ENCODE data around the gene AP2B1.
"Not testable (repeated sequence)": the region's sequence is repeated elsewhere in the genome, so short reads cannot be mapped to it uniquely, and the experiment has no call there.

Gene AP2B1

DNA sequence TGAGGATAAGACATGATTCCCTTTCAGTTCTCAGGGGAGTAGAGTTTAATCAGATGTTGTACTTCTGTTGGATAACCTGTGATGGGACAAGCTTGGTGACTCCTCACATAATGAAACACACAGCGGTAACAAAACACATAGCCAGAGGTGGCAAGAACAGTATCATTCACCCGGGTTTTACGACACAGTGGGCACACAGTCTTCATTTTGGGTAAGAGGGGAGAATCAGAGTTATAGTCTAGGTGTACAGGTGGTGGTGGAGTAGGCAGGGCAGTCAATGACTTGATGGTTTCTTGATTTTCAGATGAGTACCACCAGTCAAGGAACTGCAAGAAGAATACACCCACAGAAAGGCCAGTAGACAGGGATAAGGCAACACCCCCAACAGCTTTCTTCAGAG, 11.4 kb upstream of the AP2B1 start:
- DNase-seq: no peak

DNA sequence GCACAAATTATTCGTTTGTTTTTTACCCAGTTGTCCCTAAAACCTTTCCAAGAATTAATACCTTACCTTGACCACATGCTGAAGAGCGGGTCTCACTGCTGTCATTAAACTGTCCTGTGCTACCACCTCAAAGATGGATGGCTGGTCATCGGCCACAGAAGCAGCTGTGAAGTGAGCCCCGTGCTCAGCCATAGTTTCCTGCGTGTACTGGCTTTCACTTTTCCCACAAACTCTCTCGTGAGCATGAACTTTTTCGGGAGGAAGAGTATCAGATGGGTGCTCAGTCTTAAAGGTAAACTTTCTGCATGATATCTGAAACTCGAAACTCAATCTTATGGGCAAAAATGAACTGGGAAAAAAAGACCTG, 9.3 kb upstream of the AP2B1 start:
- DNase-seq: peak in 2 of 58 donors; percentile 5 to 35

DNA sequence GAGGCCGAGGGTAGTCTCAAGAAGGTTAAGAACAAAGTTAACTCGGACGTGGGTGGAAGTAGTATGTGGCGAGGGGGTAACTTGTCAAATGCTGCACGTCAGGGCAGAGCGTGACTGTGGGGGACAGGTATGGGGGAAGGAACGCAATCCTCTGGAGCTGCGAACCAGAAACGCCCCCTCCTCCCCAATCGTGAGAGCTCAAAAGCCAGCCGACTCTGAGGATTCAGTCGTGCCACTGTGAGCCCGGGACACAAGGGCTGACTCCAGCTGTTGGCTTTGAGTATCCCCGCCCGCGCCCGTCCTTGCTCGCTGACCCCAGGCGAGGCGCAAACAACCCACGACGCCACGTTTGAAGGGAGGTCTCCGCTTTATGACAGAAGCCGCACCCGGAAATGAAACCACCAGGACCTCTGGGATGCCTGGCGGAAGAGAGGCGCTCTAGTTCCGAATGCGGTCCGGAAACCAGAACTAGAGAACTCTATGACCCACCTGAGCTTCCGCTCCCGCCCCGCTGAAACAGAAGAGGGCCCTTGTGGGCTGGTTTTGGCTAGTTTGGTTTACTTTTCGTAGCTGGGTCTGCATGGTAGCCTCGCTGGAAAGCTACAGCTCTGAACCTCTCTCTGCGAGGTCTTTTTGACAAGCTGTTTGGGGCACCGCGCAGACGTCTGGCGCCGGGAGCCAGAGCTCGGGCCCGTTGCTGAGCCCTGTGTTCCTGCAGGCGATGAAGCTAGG, 8.8 kb upstream of the AP2B1 start, which contains the start of gene PEX12:
Gene PEX12 (minus strand): TSS at position 375 of the 732 bp plus-strand sequence. CDS start 550 bp downstream, outside the sequence.
- DNase-seq: peak; percentile 50 to 97 (median 90)

DNA sequence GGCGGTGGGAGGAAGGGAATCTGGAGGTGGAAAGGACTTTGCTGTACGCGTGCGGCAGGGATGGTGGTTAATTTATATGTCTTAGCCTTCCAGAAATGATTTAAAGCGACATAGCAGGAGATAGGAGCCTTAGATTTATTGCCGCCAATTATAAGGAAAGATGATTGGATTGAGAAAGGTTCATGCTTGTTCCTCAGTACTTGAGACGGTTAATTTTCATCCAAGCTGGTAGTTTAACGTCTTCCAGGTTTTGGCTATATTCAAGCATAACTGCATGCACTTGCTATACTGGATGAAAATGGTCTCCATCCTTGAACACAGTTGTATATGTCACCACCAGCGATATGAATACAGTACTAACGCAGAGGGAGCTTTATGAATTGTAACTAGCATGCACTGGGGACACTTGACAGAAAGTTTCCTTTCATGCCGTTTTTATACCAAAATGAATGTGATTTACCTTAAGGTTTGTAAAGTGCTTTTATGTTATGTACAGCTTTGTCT, 8.1 kb upstream of the AP2B1 start:
- no peak for DNase-seq

DNA sequence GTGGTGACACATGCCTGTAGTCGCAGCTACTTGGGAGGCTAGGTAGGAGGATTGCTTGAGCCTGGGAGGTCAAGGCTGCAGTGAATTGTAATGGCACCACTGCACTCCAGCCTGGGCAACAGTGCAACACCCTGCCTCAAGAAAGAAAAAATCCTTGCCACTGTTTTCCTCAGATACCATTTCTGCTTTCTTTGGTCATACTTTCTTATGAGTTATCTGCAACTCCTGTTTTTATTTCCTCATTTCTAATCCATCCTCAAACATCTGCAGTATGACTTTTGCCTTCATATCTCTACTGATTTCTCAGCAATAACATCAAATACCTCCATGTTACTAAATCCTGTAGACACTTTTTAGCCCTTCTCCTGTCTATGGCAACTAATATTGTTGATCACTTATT, 3.1 kb upstream of the AP2B1 start:
- no peak for DNase-seq

DNA sequence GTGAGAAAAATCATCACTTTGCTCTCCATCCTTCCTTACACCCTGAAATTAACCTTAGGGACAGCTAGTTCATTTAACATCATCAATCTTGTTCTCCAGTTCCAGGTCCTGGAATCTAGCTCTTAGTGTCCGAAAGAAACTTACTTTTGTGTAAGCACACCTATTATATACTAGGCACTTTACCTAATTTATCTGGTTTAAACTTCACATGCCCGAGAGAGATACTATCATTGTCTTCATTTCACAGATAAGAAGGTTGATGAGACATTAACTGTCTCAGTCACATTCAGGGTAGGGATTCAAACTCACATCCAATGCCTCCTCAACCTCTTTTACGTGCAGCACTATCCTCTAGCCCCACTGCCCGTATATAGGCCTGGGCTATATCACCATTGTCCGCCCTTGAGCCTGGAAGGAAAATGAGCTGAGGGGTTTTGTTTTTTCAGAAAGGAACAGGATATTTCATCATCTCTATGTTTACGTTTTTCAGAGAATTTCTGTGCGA, 501 bp upstream of the AP2B1 start:
- no peak for DNase-seq

DNA sequence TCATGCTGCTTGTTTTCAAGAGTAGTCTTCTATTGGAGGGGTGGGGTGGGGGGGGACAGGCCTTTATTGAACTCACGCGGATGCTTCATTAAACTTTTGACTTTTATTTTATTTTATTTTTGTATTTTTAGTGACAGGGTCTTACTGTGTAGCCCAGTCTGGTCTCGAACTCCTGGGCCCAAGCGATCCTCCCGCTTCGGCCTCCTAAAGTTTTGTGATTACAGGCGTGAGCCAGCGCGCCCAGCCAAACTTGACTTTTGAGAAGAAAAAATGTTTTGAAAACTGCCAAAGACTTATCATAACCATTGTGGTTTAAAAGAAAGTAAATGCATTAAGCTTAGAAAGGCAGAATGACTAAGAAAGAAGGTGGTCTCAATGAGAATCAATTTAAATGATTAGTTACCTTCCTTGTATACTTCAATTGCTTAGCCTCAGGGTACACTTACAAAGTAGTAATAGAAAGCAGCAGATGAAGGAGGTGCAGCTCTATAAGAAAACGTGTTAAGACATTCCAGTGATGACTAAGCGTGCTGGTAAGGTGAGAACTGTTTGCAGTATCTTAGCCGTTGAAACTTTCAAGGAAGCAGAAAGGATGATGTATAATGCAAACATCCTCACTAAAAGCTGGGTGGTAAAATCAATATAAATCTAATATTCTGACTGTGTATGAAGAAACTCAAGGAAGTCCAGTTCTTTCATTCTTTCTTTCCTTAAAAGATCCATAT, 1.2 kb downstream of the AP2B1 start:
- DNase-seq: no peak

DNA sequence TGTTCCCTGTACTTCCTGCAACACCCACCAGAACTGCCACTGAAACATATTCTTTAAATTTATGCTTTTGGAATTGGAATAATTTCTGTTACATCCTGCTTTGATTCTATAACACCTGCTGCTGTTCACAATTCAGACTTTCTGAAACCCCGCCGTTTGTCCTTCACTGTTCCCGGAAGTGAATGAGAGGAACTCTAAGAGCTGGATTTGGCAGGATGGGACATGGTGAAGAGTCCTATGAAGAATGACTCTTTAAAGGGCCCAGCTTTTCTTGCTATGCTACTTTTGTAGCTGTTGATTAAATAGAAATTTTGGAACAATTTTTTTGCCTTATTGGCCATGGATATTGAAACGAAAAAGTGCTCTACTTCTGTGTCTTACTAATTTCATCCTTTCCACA, 8.9 kb downstream of the AP2B1 start:
- DNase-seq: no peak

DNA sequence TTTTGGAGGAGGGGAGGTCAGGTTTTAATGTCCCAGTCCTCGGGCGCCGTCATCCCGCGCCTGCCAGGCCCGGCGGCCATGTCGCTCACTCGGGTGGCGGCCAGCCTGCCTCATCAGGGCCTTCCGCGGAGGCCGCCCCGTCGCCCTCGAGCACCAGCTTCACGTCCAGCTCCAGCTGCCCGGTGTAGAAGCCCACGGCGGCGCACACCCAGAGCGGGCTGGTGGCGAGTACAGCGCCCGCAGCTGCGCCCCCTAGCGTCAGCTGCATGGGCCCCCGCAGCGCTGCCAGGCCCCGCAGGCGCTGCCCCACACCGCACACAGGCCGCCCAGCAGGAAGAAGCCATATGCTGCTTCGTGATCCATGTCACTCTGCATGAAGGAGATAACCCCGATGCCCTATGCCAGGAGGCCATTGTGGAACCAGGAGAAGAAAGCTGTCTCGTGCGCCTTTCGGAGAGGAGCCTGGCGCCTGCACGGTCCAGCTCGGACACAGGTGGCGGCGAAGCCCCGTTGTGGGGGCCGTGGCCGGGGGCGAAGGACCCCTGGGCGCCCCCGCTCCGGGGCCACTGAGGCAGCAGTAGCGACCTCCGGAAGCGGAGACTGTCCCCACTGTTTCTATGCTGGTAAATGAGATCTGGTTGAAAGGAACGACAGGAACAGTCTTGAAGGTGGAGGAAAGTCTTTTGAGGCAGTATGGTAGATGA, 9.6 kb downstream of the AP2B1 start:
- no peak for DNase-seq

DNA sequence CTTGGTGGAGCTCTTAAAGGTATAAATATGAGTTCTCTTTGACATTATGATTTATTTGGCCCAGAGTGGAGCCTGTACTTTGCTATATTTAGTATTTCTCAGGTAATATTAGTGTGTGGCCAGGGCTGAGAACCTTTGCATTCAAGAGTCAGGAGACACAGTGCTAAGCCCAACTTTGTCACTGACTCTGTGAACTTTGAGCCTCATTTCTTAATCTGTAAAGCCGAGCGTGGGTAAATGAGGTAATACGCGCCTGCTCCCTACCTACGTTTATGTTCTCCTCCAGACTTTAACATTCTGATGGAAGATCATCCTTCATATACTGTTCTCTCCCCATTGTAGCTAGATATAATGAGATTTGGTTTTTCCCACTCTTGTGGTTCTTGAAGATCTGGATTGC, 10.5 kb downstream of the AP2B1 start:
- DNase-seq: no peak

DNA sequence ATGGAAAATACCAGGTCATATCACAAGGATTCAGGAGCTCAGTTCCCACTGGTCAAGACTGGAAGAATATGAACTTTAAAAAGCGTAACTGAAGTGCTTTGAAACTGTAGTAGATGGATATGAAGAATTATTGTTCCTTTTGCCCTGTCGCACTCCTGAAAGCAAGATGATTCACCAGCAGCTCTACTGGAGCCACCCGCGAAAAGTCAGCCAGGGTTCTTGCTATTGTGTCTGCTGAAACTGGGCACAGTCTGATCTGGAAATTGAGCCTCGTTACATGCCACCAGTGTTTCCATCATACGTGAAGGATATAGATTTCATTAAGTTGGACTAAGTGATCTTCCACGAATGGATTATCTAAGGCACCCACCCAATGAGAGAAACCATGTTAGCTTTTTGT, 16.6 kb downstream of the AP2B1 start:
- DNase-seq: no peak

DNA sequence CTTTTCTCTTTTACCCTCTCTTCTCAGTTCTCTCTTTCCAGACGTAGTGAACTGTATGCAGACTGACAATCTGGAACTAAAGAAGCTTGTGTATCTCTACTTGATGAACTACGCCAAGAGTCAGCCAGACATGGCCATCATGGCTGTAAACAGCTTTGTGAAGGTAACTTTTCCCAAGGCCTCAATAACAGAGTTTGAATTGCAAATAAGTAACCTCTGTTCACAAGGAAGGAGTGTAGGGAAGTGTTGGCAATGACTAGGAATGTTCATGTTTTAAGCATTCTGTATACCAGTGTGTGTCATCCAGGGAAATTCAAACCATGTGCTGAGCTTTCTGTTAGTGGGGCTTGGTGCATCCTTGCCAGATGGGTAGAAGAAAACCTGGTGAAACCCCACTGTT, 18.6 kb downstream of the AP2B1 start:
- DNase-seq: no peak

DNA sequence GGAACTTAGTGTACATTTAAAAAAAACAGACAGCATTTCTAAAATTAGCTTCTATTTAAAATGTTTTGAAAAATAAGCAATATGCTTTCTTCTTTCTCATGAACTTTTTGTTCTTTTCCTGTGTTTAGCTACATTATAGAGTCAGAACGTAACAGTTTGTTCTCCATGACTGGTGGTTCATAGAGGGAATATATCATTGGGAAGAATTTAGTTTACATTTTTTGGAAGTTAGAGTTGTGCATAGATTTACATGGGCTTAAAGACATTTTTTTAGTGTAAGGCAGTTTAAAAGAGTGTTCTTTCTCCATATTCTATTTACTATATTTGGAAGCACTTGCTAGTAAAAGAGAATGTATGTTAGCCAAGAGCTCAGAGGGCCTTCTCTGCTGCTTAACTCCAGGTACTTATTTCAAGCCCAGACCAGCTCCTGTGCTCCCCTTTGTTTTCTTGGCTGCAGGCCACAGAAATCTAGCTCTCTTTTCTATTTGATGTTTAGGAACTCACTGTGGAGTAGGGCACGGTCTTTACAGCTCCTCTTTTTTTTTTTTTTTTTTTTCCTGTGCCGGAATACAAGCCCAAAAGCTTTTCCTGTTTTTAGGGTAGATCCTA, 20.2 kb downstream of the AP2B1 start:
- DNase-seq: no peak

DNA sequence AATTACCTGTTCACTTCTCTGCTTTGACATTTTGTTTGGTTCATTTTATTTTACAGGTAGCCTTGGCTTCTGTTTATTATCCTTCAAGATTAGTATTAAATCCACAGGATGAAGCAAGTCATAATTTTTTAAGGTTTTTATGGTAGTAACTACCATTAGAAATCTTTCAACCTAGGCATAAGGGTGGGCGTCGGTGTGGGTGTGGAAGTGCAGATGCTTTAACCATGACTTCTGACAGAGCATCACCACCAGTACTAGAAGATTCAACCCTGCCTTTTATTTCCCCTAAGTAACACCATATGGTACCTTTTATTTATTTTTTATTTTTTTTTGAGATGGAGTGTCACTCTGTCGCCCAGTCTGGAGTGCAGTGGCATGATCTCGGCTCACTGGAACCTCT, 22.7 kb downstream of the AP2B1 start:
- no peak for DNase-seq

DNA sequence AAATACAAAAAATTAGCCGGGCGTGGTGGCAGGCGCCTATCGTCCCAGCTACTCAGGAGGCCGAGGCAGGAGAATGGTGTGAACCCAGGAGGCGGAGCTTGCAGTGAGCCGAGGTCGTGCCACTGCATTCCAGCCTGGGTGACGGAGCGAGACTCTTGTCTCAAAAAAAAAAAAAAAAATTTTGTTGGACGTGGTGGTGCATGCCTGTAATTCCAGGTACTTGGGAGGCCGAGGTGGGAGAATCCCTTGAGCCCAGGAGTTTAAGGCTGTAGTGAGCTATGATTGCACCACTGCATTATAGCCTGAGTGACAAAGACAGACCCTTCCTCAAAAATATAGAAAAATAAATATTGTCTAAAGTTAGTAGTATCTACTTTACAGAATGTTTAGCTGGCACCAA, 23.6 kb downstream of the AP2B1 start:
- not testable (repeated sequence) for DNase-seq

DNA sequence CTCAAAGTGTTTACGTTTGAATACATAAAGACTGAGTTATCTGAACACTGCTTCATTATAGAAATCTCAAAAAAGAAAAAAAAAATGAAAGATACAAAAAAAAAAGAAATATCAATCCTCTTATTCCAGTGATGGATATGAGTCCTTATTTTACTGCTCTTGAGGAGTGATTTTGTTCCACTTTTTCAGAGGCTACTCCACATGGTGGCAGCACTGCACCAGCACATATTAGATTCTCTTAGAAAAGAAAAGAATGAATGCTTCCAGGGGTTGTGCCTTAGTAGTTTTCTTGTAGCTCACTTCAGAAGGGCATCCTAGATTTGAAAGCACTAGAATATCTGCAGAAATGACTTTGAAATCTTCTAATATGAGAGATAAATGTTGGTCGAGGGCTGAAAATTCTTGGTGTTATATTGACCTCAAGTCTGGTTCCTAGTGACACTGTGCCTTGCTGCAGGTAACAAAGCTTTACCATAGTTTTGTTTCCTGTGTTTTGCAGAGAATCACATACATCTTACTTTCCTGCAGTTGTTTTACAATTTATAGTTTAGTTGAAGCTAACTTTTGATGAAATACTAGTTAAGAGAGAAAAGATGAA, 25.9 kb downstream of the AP2B1 start:
- DNase-seq: peak in 23 of 58 donors; percentile 1 to 66 (median 12)

DNA sequence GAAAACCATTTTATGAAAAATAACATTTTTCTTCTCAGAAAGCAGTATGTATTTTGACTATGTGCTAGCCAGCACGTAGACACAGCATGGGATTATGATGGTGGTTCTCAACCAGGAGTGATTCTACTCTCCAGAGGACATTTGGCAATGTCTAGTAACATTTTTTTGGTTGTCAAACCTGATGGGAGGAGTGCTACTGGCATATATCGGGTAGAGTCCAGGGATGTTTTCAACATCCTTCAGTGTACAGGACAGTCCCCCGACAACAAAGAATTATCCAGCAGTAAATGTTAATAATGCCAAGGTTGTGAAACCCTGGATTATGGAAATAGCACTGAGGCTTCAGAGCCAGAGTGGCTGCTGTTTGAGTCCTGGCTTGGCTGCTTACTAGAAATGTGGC, 27.7 kb downstream of the AP2B1 start:
- no peak for DNase-seq

DNA sequence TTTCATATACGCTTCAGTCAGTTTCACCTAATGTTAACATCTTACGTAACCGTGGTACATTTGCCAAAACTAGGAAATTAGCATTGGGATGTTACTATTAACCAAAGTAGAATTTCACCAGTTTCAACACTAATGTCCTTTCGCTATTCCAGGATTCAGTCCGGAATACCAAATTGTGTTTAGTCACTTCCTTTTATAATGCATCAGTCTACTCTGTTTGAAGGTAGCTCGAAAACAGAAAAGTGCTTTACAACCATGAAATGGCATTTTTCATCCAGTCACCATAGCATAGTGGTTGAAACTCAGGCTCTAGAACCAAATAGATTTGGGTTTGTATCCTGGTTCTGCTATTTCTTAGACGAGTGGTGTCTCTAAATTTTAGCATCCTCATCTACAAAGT, 29.4 kb downstream of the AP2B1 start:
- DNase-seq: no peak

DNA sequence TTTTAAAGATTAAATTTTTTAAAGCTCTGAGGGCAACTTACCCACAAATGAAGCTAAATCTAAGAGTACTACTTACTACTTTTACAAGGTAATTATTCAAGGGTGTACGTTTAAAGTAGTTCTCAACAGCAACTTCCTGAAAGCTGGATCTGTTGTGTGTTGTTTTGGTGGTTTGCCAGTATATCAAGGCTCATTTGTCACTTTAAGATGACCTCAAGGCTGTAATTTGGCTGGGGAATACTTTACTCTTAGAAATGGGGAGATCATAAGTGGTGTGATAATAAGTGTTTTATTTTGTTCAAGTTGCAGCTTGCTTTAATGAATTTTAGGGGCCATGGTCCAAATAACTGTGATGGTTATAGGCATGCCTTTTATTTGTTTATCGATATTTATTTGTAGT, 30.4 kb downstream of the AP2B1 start:
- DNase-seq: no peak

DNA sequence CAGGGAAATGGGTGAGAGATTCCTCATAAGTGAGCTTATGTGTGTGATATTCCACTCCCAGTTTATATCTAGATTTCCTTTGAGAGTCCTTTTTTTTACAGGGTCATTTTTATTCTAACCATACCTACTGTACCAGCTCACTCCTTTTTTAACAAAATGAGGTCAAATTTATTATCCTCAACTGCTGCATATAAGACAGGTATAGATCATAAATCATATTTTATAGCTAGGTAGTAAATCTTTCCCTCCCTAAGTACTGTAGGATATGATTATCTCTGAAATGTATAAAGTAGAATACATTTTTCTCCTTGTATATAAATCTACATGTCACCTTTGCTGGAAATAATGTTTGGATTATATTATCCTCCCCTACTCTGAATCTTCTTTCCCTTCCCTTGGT, 31.5 kb downstream of the AP2B1 start:
- DNase-seq: no peak

DNA sequence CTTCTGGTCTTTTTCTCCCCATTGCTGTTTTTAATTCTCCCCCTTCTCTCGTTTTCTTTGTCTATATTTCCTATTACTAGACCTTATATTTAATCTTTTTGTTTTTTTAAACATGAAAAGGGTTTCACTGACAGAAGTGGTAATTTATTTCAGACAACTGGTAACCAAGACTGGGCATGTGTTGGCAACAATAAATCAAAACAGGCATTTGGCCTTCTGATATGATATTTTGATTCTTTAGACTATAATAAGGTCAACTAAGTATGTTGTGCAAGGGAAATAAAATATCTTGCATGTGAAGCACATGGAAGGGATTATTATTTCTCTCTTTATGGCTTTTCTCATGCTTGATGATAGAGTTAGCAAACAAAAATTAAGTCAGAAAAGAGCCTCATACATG, 34.6 kb downstream of the AP2B1 start:
- no peak for DNase-seq
